NB4 (cell line): ENCODE measurements around the gene CHST1.

Experiments used
- DNase-seq: peaks from one replicate; pipeline ENCODE4 v3.0.0; 2010; ENCODE audit warnings: low read depth
- H3K4me3 ChIP-seq: one replicate; pipeline ENCODE4 v1.5.1; 2011; ENCODE audit warnings: mild to moderate bottlenecking, low read depth, low read length, moderate library complexity
- CTCF ChIP-seq: IDR thresholded peaks from one replicate; pipeline ENCODE4 v1.5.1; 2012; ENCODE audit warnings: low read depth, low read length
- MAX ChIP-seq: IDR thresholded peaks from 2 replicates; pipeline ENCODE4 v1.6.1; 2011; ENCODE audit warnings: low read depth, low read length
- MYC ChIP-seq: IDR thresholded peaks from 2 replicates; pipeline ENCODE4 v1.6.1; 2011; ENCODE audit warnings: low read depth, low read length
- POLR2A ChIP-seq: IDR thresholded peaks from 2 replicates; pipeline ENCODE4 v1.6.1; 2011; ENCODE audit warnings: mild to moderate bottlenecking; ENCODE audit not compliant: insufficient read length; ENCODE audit errors: extremely low read depth

Gene CHST1

GRCh38 chr11:45665206-45665932, at the start of gene CHST1:
CHST1 (minus strand) TSS chr11:45665622; CDS start chr11:45650923, 14,699 bp downstream.
- no peak within 1 kb of the TSS for H3K4me3 ChIP-seq
- DNase-seq: peak; percentile 24
- TF ChIP-seq MAX (no peak), CTCF (no peak), POLR2A (no peak), MYC (no peak)

- TF ChIP-seq POLR2A (no peak), MAX (no peak), CTCF (no peak), MYC (no peak)
- H3K4me3 ChIP-seq: no peak overlapping the region
- DNase-seq: no peak
Observed at GRCh38 chr11:45713573-45713972, 48.2 kb upstream of the CHST1 start.

GRCh38 chr11:45710561-45710960, 45.1 kb upstream of the CHST1 start:
- no peak for DNase-seq
- no peak for TF ChIP-seq MAX
- TF ChIP-seq MYC: no peak
- no peak for TF ChIP-seq CTCF
- TF ChIP-seq POLR2A: no peak
- H3K4me3 ChIP-seq: no peak overlapping the region

GRCh38 chr11:45708887-45709663, 43.7 kb upstream of the CHST1 start:
- no peak overlapping the region for H3K4me3 ChIP-seq
- TF ChIP-seq CTCF: no peak
- no peak for TF ChIP-seq MAX
- no peak for TF ChIP-seq MYC
- no peak for TF ChIP-seq POLR2A
- DNase-seq: no peak

- H3K4me3 ChIP-seq: no peak overlapping the region
- no peak for TF ChIP-seq POLR2A
- no peak for TF ChIP-seq CTCF
- no peak for TF ChIP-seq MYC
- TF ChIP-seq MAX: no peak
- DNase-seq: no peak
Observed at GRCh38 chr11:45704635-45705034, 39.2 kb upstream of the CHST1 start.
